IMR-90 (cell line): Measurements from ENCODE around the gene FAXDC2. TPM values are rescaled to one million over a fixed set of nuclear protein-coding genes. Genes with fewer than 3 reads are reported as not detected.

Source experiments
- ATAC-seq: fragments of 200-7000 bp; cut with Tn5 transposase; 2 replicates; pipeline ENCODE4 v1.9.1; 2020; ENCODE audit warnings: low read depth, mild to moderate bottlenecking, moderate library complexity
- BruUV-seq: library from RNA; stranded (reverse); fragments of 400-500 nt; replicated peaks from 2 replicates; lab custom pipeline; 2021; lab: Mats Ljungman, UMichigan
- CTCF ChIA-PET: fragments of 300-600 bp; formaldehyde crosslinking; extraction: SDS; loops from one replicate; lab custom pipeline; 2021; ENCODE audit warnings: antibody characterized with exemption; lab: Yijun Ruan, JAX
- POLR2A ChIA-PET: fragments of 300-600 bp; sonication (Branson Sonifier 250); formaldehyde crosslinking; loops from one replicate; lab custom pipeline; 2022; ENCODE audit warnings: antibody characterized with exemption; ENCODE audit not compliant: unreplicated experiment; lab: Charles Lee
- DNase-seq: peaks from one replicate; pipeline ENCODE4 v3.0.0; 2013
- H2AFZ ChIP-seq: replicated peaks from 2 replicates; pipeline ENCODE3; 2013; ENCODE audit warnings: low read length, mild to moderate bottlenecking; ENCODE audit not compliant: poor library complexity
- H2AK5ac ChIP-seq: 2 replicates; pipeline ENCODE4 v1.6.1; 2013; ENCODE audit warnings: low read depth, low read length, inconsistent platforms
- H2AK9ac ChIP-seq: replicated peaks from 2 replicates; pipeline ENCODE3; 2013; ENCODE audit warnings: mild to moderate bottlenecking, low read depth, low read length, moderate library complexity; ENCODE audit not compliant: poor library complexity
- H2BK120ac ChIP-seq: 2 replicates; pipeline ENCODE4 v1.6.1; 2013; ENCODE audit warnings: low read depth, low read length, inconsistent platforms
- H2BK15ac ChIP-seq: 3 replicates; pipeline ENCODE4 v1.6.1; 2013; ENCODE audit warnings: low read depth, low read length, inconsistent platforms
- H2BK20ac ChIP-seq: 2 replicates; pipeline ENCODE4 v1.6.1; 2013; ENCODE audit warnings: low read depth, mild to moderate bottlenecking, inconsistent platforms, low read length, moderate library complexity
- H2BK5ac ChIP-seq: 2 replicates; pipeline ENCODE4 v1.6.1; 2013; ENCODE audit warnings: mild to moderate bottlenecking, low read depth, low read length, inconsistent platforms; ENCODE audit not compliant: poor library complexity, severe bottlenecking
- H3K14ac ChIP-seq: replicated peaks from 2 replicates; pipeline ENCODE4 v1.6.1; 2013; ENCODE audit warnings: low read depth, low read length, inconsistent platforms
- H3K18ac ChIP-seq: 2 replicates; pipeline ENCODE4 v1.6.1; 2013; ENCODE audit warnings: low read depth, low read length, control low read depth
- H3K23ac ChIP-seq: 2 replicates; pipeline ENCODE4 v1.6.1; 2013; ENCODE audit warnings: low read depth, low read length, inconsistent platforms
- H3K27ac ChIP-seq: 2 replicates; pipeline ENCODE4 v1.5.1; 2013; ENCODE audit warnings: mild to moderate bottlenecking, control low read depth, low read length; ENCODE audit not compliant: insufficient read depth
- H3K27me3 ChIP-seq: 2 replicates; pipeline ENCODE4 v1.6.1; 2013; ENCODE audit warnings: low read length; ENCODE audit not compliant: control insufficient read depth, insufficient read depth
- H3K36me3 ChIP-seq: 2 replicates; pipeline ENCODE4 v1.6.1; 2013; ENCODE audit warnings: low read length, mixed read lengths; ENCODE audit not compliant: control insufficient read depth, insufficient read depth
- H3K4ac ChIP-seq: 2 replicates; pipeline ENCODE4 v1.6.1; 2013; ENCODE audit warnings: low read depth, low read length, inconsistent platforms
- H3K4me1 ChIP-seq: 2 replicates; pipeline ENCODE4 v1.6.1; 2013; ENCODE audit warnings: low read length, mixed read lengths; ENCODE audit not compliant: control insufficient read depth, insufficient read depth
- H3K4me2 ChIP-seq: 2 replicates; pipeline ENCODE4 v1.6.1; 2013; ENCODE audit warnings: low read depth, mild to moderate bottlenecking, control low read depth, low read length, moderate library complexity
- H3K4me3 ChIP-seq: 2 replicates; pipeline ENCODE4 v1.5.1; 2013; ENCODE audit warnings: low read depth, mild to moderate bottlenecking, control low read depth, low read length, moderate library complexity; ENCODE audit not compliant: insufficient read depth
- H3K56ac ChIP-seq: 2 replicates; pipeline ENCODE4 v1.6.1; 2013; ENCODE audit warnings: low read length, inconsistent platforms; ENCODE audit not compliant: insufficient read depth; ENCODE audit errors: extremely low read depth
- H3K79me1 ChIP-seq, 2 experiments: 2 replicates each; pipeline ENCODE4 v1.6.1; 2013; ENCODE audit warnings: low read length in 2 of 2, inconsistent platforms in 1 of 2, low read depth in 1 of 2
- H3K9ac ChIP-seq: 2 replicates; pipeline ENCODE4 v1.6.1; 2013; ENCODE audit warnings: low read depth, low read length, control low read depth
- H3K9me1 ChIP-seq: 2 replicates; pipeline ENCODE4 v1.6.1; 2013; ENCODE audit warnings: low read length, inconsistent platforms; ENCODE audit not compliant: insufficient read depth
- H3K9me3 ChIP-seq: 2 replicates; pipeline ENCODE4 v1.6.1; 2013; ENCODE audit warnings: low read length; ENCODE audit not compliant: control insufficient read depth, insufficient read depth
- H4K20me1 ChIP-seq: 2 replicates; pipeline ENCODE4 v1.6.1; 2013; ENCODE audit warnings: low read length, inconsistent platforms; ENCODE audit not compliant: insufficient read depth
- H4K5ac ChIP-seq: 2 replicates; pipeline ENCODE4 v1.6.1; 2013; ENCODE audit warnings: mild to moderate bottlenecking, low read depth, low read length, control low read depth
- H4K8ac ChIP-seq, 2 experiments: 2 replicates each; pipeline ENCODE4 v1.6.1; 2013; ENCODE audit warnings: low read depth in 2 of 2, low read length in 2 of 2, control low read depth in 1 of 2, inconsistent platforms in 1 of 2
- H4K91ac ChIP-seq: 2 replicates; pipeline ENCODE4 v1.6.1; 2013; ENCODE audit warnings: low read depth, low read length, inconsistent platforms; ENCODE audit not compliant: insufficient read depth
- BHLHE40 ChIP-seq: fragments of 150-350 bp; IDR thresholded peaks from 2 replicates; pipeline ENCODE4 v1.6.1; 2016; ENCODE audit warnings: mild to moderate bottlenecking, low read depth, low read length
- CEBPB ChIP-seq: IDR thresholded peaks from 2 replicates; pipeline ENCODE4 v1.6.1; 2012; ENCODE audit warnings: low read depth, low read length, improper control_type of control experiment
- CHD1 ChIP-seq: IDR thresholded peaks from 2 replicates; pipeline ENCODE4 v1.6.1; 2012; ENCODE audit warnings: low read depth, low read length, improper control_type of control experiment
- CTCF ChIP-seq: conservative IDR thresholded peaks from 2 replicates; pipeline ENCODE4 v1.5.1; 2012; ENCODE audit warnings: mild to moderate bottlenecking, low read depth, low read length, improper control_type of control experiment
- FOS ChIP-seq: fragments of 150-350 bp; IDR thresholded peaks from 2 replicates; pipeline ENCODE4 v1.6.1; 2016; ENCODE audit warnings: low read depth, low read length
- MAFK ChIP-seq: IDR thresholded peaks from 2 replicates; pipeline ENCODE4 v1.6.1; 2012; ENCODE audit warnings: low read depth, low read length, improper control_type of control experiment
- MAZ ChIP-seq: IDR thresholded peaks from 2 replicates; pipeline ENCODE4 v1.6.1; 2012; ENCODE audit warnings: low read depth, mild to moderate bottlenecking, low read length, improper control_type of control experiment, moderate library complexity, borderline replicate concordance
- MXI1 ChIP-seq: IDR thresholded peaks from 2 replicates; pipeline ENCODE4 v1.6.1; 2012; ENCODE audit warnings: low read depth, mild to moderate bottlenecking, low read length, moderate library complexity, borderline replicate concordance
- NFE2L2 ChIP-seq: fragments of 150-350 bp; IDR thresholded peaks from 2 replicates; pipeline ENCODE4 v1.6.1; 2016; ENCODE audit warnings: low read depth, mild to moderate bottlenecking, low read length
- RAD21 ChIP-seq: IDR thresholded peaks from 2 replicates; pipeline ENCODE4 v1.6.1; 2012; ENCODE audit warnings: low read length, improper control_type of control experiment
- RFX5 ChIP-seq: IDR thresholded peaks from 2 replicates; pipeline ENCODE4 v1.8.0; 2012; ENCODE audit warnings: low read depth, mild to moderate bottlenecking, low read length, moderate library complexity
- SMC3 ChIP-seq: fragments of 150-350 bp; IDR thresholded peaks from 2 replicates; pipeline ENCODE4 v1.6.1; 2016; ENCODE audit warnings: low read depth, mild to moderate bottlenecking, antibody characterized with exemption, low read length, moderate library complexity
- WGBS, 2 experiments: methylation state at CpG; one replicate each; pipeline versions ENCODE4 v1.1.5 to v1.1.7; 2013; ENCODE audit warnings: missing lambda C conversion rate in 2 of 2; ENCODE audit not compliant: insufficient read length in 1 of 2; ENCODE audit errors: extremely low coverage in 2 of 2; 5-methylcytosine and 5-hydroxymethylcytosine counted together
- dilution Hi-C: fragments of 300-500 bp; cut with HindIII; formaldehyde crosslinking; loops from one replicate; pipeline ENCODE4 v1.14.3; 2018; ENCODE audit warnings: low sequenced_read_pairs; ENCODE audit not compliant: unreplicated experiment
- in situ Hi-C: fragments of 300-500 bp; cut with MboI; formaldehyde crosslinking; loops from 3 replicates; pipeline ENCODE4 v1.14.3; 2019; ENCODE audit warnings: low sequenced_read_pairs, inconsistent platforms, mixed read lengths
- intact Hi-C: fragments of 100-400 bp; cut with micrococcal nuclease; formaldehyde crosslinking; loops from 2 replicates; pipeline ENCODE4 v1.10.0; 2022
- polyA plus RNA-seq, 3 experiments: library from polyadenylated mRNA; depleted of rRNA; stranded (reverse); fragments of >200 nt; gene quantifications; 2 replicates each; pipeline ENCODE4 v1.2.3, GENCODE V29; 2012; ENCODE audit warnings: low replicate concordance in 1 of 3
- total RNA-seq: library from RNA; depleted of rRNA; stranded (reverse); fragments of >200 nt; gene quantifications from 2 replicates; pipeline ENCODE4 v1.2.3, GENCODE V29; 2012
- TF ChIP-seq, protein P1 (sequence below): fragments of 150-350 bp; IDR thresholded peaks from 2 replicates; pipeline ENCODE4 v1.6.1; 2016; ENCODE audit warnings: low read depth, mild to moderate bottlenecking, low read length, moderate library complexity, borderline replicate concordance

The FAXDC2 gene
- total and polyA plus RNA-seq, 2 of the 4 experiments (the other 2 are of a cell fraction) = 4.3 to 8.9 TPM

- Histone ChIP-seq H3K36me3 (peaks cover 30% of the 10 kb centered on the region; the same call in 1 of the 2 replicates), H3K4me1 (peaks cover under 1% of the 10 kb centered on the region), H3K23ac (no peak overlapping the region), H3K18ac (no peak overlapping the region), H3K56ac (no peak overlapping the region), H4K8ac (no peak overlapping the region), H2AFZ (no peak overlapping the region), H3K4ac (no peak overlapping the region), H3K9me1 (peaks cover 6% of the 10 kb centered on the region), H2AK5ac (no peak overlapping the region), H2BK15ac (no peak overlapping the region), H4K5ac (no peak overlapping the region), H4K20me1 (peaks cover 7% of the 10 kb centered on the region; the same call in 1 of the 2 replicates), H2BK20ac (no peak overlapping the region), H3K79me1 (peaks cover 0 to under 1% of the 10 kb centered on the region in 2 experiments; a peak in 1 of 4 replicates), H2BK120ac (no peak overlapping the region), H2AK9ac (peak overlapping the region; percentile 11), H3K27me3 (no peaks in the 10 kb centered on the region), H3K14ac (no peak overlapping the region), H3K9me3 (no peaks in the 10 kb centered on the region), H2BK5ac (no peak overlapping the region), H3K27ac (no peak overlapping the region), H3K4me2 (no peak overlapping the region), H3K4me3 (no peak overlapping the region), H4K91ac (no peak overlapping the region), H3K9ac (no peak overlapping the region)
- in situ Hi-C loops = no loop called here
- intact Hi-C loops = no loop called here
- TF ChIP-seq RAD21 (no peak), CEBPB (no peak), SMC3 (no peak), MAZ (no peak), CTCF (no peak), NFE2L2 (no peak), CHD1 (no peak), FOS (no peak), BHLHE40 (no peak), MXI1 (no peak), RFX5 (no peak), MAFK (no peak)
- TF ChIP-seq, protein P1, sequence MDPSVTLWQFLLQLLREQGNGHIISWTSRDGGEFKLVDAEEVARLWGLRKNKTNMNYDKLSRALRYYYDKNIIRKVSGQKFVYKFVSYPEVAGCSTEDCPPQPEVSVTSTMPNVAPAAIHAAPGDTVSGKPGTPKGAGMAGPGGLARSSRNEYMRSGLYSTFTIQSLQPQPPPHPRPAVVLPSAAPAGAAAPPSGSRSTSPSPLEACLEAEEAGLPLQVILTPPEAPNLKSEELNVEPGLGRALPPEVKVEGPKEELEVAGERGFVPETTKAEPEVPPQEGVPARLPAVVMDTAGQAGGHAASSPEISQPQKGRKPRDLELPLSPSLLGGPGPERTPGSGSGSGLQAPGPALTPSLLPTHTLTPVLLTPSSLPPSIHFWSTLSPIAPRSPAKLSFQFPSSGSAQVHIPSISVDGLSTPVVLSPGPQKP = no peak
- DNase-seq (peak; percentile 60), ATAC-seq (no peak; the same call in 1 of the 2 replicates)
- ChIA-PET POLR2A (interaction anchor here (0.6 kb wide), 2 partner anchors 13 to 122 kb away, joined by 6 to 9 read pairs; no protein-coding TSS in a partner anchor), CTCF (no interaction called here)
- WGBS, 2 experiments = 85% methylated on average over 2 of the region's 4 CpGs; no CpG with 5 or more reads in 1 of the 2 experiments
- BruUV-seq = no TSS peak
- dilution Hi-C loops = no loop called here
Measured at GRCh38 chr5:154829589-154830218, 20.7 kb downstream of the FAXDC2 start.
